NK-92 (cell line): ENCODE data around the gene CD300E.

ENCODE experiments used
- DNase-seq: peaks from one replicate; lab custom pipeline; 2025; ENCODE audit not compliant: unreplicated experiment; lab: John Stamatoyannopoulos, UW

Gene CD300E

GRCh38 chr17:74569020-74570003 lies 54.2 kb downstream of the CD300E start:
- DNase-seq, result no peak

- DNase-seq, result no peak
These were observed 55.2 kb downstream of the CD300E start for GRCh38 chr17:74568106-74568873.

GRCh38 chr17:74567397-74567796 lies 56.1 kb downstream of the CD300E start, which contains the start of gene CD300H:
TSS of gene CD300H (minus strand) at chr17:74567509.
- no peak for DNase-seq

- no peak for DNase-seq
These were observed 57.3 kb downstream of the CD300E start for GRCh38 chr17:74566132-74566753.

- DNase-seq, result no peak
These were observed 58.4 kb downstream of the CD300E start for GRCh38 chr17:74565126-74565525.

- DNase-seq, result no peak
These were observed 60.2 kb downstream of the CD300E start for GRCh38 chr17:74563358-74563757.

- no peak for DNase-seq
These were observed 62.0 kb downstream of the CD300E start for GRCh38 chr17:74561586-74561985.
